HL-60 (cell line): Measurements from ENCODE around the gene RNASEH2A.

Experiments used
- POLR2AphosphoS5 ChIP-seq: IDR thresholded peaks from 2 replicates; pipeline ENCODE4 v1.6.1; 2012; ENCODE audit warnings: low read depth
- SPI1 ChIP-seq: IDR thresholded peaks from 2 replicates; pipeline ENCODE4 v1.6.1; 2012; ENCODE audit warnings: low read depth, mild to moderate bottlenecking, borderline replicate concordance
- TF ChIP-seq, protein P1 (sequence below): IDR thresholded peaks from 2 replicates; pipeline ENCODE4 v1.6.1; 2012; ENCODE audit warnings: low read depth; ENCODE audit not compliant: insufficient replicate concordance
- TF ChIP-seq, protein P2 (sequence below): IDR thresholded peaks from one replicate; pipeline ENCODE4 v1.5.1; 2011; ENCODE audit warnings: low read length, control low read depth, inconsistent platforms; ENCODE audit not compliant: insufficient read depth

DNA sequence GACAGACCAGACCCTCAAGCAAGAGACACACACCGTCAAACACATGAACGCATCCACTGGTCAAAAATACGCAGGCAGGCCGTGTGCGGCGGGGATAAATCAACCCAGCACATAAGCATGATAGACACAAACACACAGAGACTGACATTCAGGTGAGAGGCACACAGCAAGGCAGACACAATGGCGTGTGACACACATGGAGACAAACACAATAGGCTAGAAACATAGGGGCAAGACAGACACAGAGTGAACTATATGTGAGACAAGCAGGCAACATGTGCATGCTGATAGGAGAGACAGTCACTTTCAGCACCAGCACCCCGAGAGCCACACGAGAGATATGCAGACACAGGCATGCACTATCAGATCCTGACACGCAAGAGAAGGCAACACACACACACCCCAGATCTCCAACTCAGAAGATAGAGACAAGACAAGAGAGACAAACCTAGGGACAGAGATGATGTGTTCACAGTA is 22.0 kb upstream of the RNASEH2A start:
- TF ChIP-seq, protein P1, sequence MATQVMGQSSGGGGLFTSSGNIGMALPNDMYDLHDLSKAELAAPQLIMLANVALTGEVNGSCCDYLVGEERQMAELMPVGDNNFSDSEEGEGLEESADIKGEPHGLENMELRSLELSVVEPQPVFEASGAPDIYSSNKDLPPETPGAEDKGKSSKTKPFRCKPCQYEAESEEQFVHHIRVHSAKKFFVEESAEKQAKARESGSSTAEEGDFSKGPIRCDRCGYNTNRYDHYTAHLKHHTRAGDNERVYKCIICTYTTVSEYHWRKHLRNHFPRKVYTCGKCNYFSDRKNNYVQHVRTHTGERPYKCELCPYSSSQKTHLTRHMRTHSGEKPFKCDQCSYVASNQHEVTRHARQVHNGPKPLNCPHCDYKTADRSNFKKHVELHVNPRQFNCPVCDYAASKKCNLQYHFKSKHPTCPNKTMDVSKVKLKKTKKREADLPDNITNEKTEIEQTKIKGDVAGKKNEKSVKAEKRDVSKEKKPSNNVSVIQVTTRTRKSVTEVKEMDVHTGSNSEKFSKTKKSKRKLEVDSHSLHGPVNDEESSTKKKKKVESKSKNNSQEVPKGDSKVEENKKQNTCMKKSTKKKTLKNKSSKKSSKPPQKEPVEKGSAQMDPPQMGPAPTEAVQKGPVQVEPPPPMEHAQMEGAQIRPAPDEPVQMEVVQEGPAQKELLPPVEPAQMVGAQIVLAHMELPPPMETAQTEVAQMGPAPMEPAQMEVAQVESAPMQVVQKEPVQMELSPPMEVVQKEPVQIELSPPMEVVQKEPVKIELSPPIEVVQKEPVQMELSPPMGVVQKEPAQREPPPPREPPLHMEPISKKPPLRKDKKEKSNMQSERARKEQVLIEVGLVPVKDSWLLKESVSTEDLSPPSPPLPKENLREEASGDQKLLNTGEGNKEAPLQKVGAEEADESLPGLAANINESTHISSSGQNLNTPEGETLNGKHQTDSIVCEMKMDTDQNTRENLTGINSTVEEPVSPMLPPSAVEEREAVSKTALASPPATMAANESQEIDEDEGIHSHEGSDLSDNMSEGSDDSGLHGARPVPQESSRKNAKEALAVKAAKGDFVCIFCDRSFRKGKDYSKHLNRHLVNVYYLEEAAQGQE, result no peak
- TF ChIP-seq, protein P2, sequence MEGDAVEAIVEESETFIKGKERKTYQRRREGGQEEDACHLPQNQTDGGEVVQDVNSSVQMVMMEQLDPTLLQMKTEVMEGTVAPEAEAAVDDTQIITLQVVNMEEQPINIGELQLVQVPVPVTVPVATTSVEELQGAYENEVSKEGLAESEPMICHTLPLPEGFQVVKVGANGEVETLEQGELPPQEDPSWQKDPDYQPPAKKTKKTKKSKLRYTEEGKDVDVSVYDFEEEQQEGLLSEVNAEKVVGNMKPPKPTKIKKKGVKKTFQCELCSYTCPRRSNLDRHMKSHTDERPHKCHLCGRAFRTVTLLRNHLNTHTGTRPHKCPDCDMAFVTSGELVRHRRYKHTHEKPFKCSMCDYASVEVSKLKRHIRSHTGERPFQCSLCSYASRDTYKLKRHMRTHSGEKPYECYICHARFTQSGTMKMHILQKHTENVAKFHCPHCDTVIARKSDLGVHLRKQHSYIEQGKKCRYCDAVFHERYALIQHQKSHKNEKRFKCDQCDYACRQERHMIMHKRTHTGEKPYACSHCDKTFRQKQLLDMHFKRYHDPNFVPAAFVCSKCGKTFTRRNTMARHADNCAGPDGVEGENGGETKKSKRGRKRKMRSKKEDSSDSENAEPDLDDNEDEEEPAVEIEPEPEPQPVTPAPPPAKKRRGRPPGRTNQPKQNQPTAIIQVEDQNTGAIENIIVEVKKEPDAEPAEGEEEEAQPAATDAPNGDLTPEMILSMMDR, result no peak
- TF ChIP-seq SPI1 (no peak), POLR2AphosphoS5 (no peak)
